Hair follicular keratinocyte (primary cell): Measurements from ENCODE around the gene ABHD5. TPM values are rescaled to one million over a fixed set of nuclear protein-coding genes. Genes with fewer than 3 reads are reported as not detected.

ENCODE experiments used
- total RNA-seq: library from RNA; depleted of rRNA; stranded (reverse); fragments of >200 nt; gene quantifications from 2 replicates; pipeline ENCODE4 v1.2.3, GENCODE V29; 2015

ABHD5 gene
- 20.1 and 21.9 TPM in 2 replicates for total RNA-seq

GRCh38 chr3:43690400-43691119 lies at the start of gene ABHD5:
Gene ABHD5 (plus strand): TSS chr3:43690938. CDS start chr3:43690993, 55 bp downstream.

Other genes with a start within 250 kb of the ABHD5 start
- 20.6 and 27.8 TPM in 2 replicates for gene ANO10, start 68.9 kb upstream of the ABHD5 start, total RNA-seq